ENCODE measurements around the gene VSTM2L.

- no peak for TF ChIP-seq CTCF (conservative IDR thresholded peaks at IDR 0.05 in 1 of 2, IDR thresholded peaks at IDR 0.05 in 1 of 2; ENCODE audit: low read depth in 1 of 2, low read length in 2 of 2)
- TF ChIP-seq EZH2 (IDR thresholded peaks at IDR 0.05; ENCODE audit: low read length, missing control alignments), result no peak
These were observed 1.2 kb downstream of the VSTM2L start for GRCh38 chr20:37904008-37904642.

Measured in fibroblast of lung (primary cell).